Mucosa of rectum (tissue), 2 donors: ENCODE data around the gene RAPGEF2.

Experiments
- H3K27ac ChIP-seq, 2 donors: one replicate each; pipeline ENCODE4 v1.7.0; 2013; ENCODE audit warnings: inconsistent platforms in 2 of 2, low read depth in 2 of 2, low read length in 2 of 2
- H3K27me3 ChIP-seq, 2 donors: one replicate each; pipeline ENCODE4 v1.7.0; 2013; ENCODE audit warnings: low read length in 2 of 2; ENCODE audit not compliant: control insufficient read depth in 2 of 2, insufficient read depth in 2 of 2
- H3K36me3 ChIP-seq, 2 donors: one replicate each; pipeline ENCODE4 v1.7.0; 2013; ENCODE audit warnings: low read length in 2 of 2; ENCODE audit not compliant: control insufficient read depth in 2 of 2, insufficient read depth in 2 of 2
- H3K4me1 ChIP-seq, 2 donors: one replicate each; pipeline ENCODE4 v1.7.0; 2013; ENCODE audit warnings: low read length in 2 of 2, mild to moderate bottlenecking in 1 of 2; ENCODE audit not compliant: control insufficient read depth in 2 of 2, insufficient read depth in 2 of 2
- H3K4me3 ChIP-seq, 2 donors: one replicate each; pipeline ENCODE4 v1.7.0; 2013; ENCODE audit warnings: low read length in 2 of 2
- H3K9ac ChIP-seq, 2 donors: one replicate each; pipeline ENCODE4 v1.7.0; 2013; ENCODE audit warnings: low read length in 2 of 2, low read depth in 1 of 2, mild to moderate bottlenecking in 1 of 2
- H3K9me3 ChIP-seq, 2 donors: one replicate each; pipeline ENCODE4 v1.7.0; 2013; ENCODE audit warnings: low read length in 2 of 2; ENCODE audit not compliant: control insufficient read depth in 2 of 2
- donor health status: healthy.
- donor health status: Normal muscosa, but diverticular disease.

Gene RAPGEF2

DNA sequence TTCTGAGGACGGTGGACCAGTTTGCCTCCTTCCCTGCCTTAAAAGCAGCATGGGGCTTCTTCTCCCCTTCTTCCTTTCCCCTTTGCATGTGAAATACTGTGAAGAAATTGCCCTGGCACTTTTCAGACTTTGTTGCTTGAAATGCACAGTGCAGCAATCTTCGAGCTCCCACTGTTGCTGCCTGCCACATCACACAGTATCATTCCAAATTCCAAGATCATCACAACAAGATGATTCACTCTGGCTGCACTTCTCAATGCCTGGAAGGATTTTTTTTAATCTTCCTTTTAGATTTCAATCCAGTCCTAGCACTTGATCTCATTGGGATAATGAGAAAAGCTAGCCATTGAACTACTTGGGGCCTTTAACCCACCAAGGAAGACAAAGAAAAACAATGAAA lies 255.3 kb downstream of the RAPGEF2 start:
- no peak overlapping the region for H3K4me3 ChIP-seq
- H3K9ac ChIP-seq: no peak overlapping the region
- peaks cover 0 to 4% of the 10 kb centered on the region in 2 donors for H3K4me1 ChIP-seq
- H3K9me3 ChIP-seq: no peaks in the 10 kb centered on the region
- peaks cover 41 to 48% of the 10 kb centered on the region in 2 donors for H3K36me3 ChIP-seq
- H3K27me3 ChIP-seq: no peaks in the 10 kb centered on the region
- H3K27ac ChIP-seq: no peak overlapping the region

- no peaks in the 10 kb centered on the region for H3K27me3 ChIP-seq
- no peak overlapping the region for H3K27ac ChIP-seq
- peaks cover 0 to 4% of the 10 kb centered on the region in 2 donors for H3K4me1 ChIP-seq
- H3K4me3 ChIP-seq: no peak overlapping the region
- no peaks in the 10 kb centered on the region for H3K9me3 ChIP-seq
- peaks cover 29 to 34% of the 10 kb centered on the region in 2 donors for H3K36me3 ChIP-seq
- H3K9ac ChIP-seq: no peak overlapping the region
Measured at GRCh38 chr4:159360549-159360948, 257.7 kb downstream of the RAPGEF2 start.

GRCh38 chr4:159363361-159363760 lies 260.5 kb downstream of the RAPGEF2 start:
- no peaks in the 10 kb centered on the region for H3K4me1 ChIP-seq
- no peak overlapping the region for H3K4me3 ChIP-seq
- peaks cover 14 to 20% of the 10 kb centered on the region in 2 donors for H3K36me3 ChIP-seq
- no peak overlapping the region for H3K27ac ChIP-seq
- no peaks in the 10 kb centered on the region for H3K9me3 ChIP-seq
- H3K27me3 ChIP-seq: no peaks in the 10 kb centered on the region
- no peak overlapping the region for H3K9ac ChIP-seq

GRCh38 chr4:159366966-159367780 lies 264.3 kb downstream of the RAPGEF2 start:
- Histone ChIP-seq H3K27me3 (no peaks in the 10 kb centered on the region), H3K4me1 (no peaks in the 10 kb centered on the region), H3K36me3 (no peaks in the 10 kb centered on the region), H3K27ac (no peak overlapping the region), H3K9ac (no peak overlapping the region), H3K9me3 (no peaks in the 10 kb centered on the region), H3K4me3 (no peak overlapping the region)

DNA sequence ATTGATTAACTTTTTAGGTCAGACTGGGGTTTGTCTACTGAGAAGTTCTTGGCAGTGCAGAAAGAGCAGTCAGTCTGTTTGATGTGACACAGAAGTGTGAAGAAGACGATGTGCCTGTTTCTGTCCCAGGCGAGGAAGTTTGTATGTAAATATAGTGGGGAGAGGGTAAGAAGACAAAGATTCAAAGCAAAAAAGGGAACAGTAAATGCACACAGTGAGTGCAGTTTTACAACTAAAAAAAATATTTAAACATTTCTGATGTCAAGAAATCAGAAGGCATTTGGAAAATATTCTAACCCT lies 264.9 kb downstream of the RAPGEF2 start:
- Histone ChIP-seq H3K27me3 (no peaks in the 10 kb centered on the region), H3K9me3 (no peaks in the 10 kb centered on the region), H3K4me3 (no peak overlapping the region), H3K36me3 (no peaks in the 10 kb centered on the region), H3K27ac (no peak overlapping the region), H3K4me1 (no peaks in the 10 kb centered on the region), H3K9ac (no peak overlapping the region)

- no peaks in the 10 kb centered on the region for H3K27me3 ChIP-seq
- no peak overlapping the region for H3K9ac ChIP-seq
- H3K27ac ChIP-seq: no peak overlapping the region
- H3K9me3 ChIP-seq: no peaks in the 10 kb centered on the region
- no peaks in the 10 kb centered on the region for H3K4me1 ChIP-seq
- H3K4me3 ChIP-seq: no peak overlapping the region
- no peaks in the 10 kb centered on the region for H3K36me3 ChIP-seq
Measured at GRCh38 chr4:159368320-159368719, 265.4 kb downstream of the RAPGEF2 start.

DNA sequence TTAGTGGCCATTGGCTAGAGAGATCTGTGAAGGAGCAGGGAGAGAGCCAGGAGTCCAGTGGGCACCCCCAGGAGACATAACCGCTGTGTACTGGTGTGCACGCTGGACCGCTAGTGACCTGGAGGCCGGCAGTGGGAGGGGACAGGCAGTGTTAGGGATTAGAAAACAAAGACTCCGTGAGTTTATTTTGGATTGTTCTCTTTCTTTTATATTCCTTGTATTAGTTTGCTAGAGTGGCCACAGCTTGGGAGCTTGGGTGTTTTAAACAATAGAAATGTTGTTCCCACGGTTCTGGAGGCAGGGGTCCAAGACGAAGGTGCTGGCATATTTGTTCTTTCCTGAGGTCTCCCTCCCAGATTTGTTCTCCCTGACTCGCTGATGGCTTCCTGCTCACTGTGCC lies 266.4 kb downstream of the RAPGEF2 start:
- H3K9me3 ChIP-seq: no peaks in the 10 kb centered on the region
- H3K4me1 ChIP-seq: no peaks in the 10 kb centered on the region
- no peaks in the 10 kb centered on the region for H3K27me3 ChIP-seq
- H3K4me3 ChIP-seq: no peak overlapping the region
- no peak overlapping the region for H3K9ac ChIP-seq
- no peaks in the 10 kb centered on the region for H3K36me3 ChIP-seq
- H3K27ac ChIP-seq: no peak overlapping the region

DNA sequence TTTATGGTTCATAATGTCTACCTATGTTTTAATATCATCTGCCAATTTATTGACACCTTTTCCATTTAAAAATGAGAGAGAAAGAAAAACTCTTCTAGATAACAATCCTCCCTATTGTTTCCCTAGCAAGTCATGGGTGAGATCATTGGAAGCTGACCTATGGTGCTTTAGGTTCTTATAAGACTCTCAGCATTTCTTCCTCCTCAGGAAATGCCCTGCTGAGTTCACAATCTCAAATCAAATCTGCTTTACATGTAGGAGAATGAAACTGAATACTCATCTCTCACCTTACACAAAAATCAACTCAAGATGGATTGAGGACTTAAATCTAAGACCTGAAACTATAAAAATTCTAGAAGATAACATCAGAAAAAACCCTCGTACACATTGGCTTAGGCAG lies 267.4 kb downstream of the RAPGEF2 start:
- Histone ChIP-seq H3K9ac (no peak overlapping the region), H3K4me3 (no peak overlapping the region), H3K36me3 (no peaks in the 10 kb centered on the region), H3K4me1 (no peaks in the 10 kb centered on the region), H3K9me3 (no peaks in the 10 kb centered on the region), H3K27me3 (no peaks in the 10 kb centered on the region), H3K27ac (no peak overlapping the region)

DNA sequence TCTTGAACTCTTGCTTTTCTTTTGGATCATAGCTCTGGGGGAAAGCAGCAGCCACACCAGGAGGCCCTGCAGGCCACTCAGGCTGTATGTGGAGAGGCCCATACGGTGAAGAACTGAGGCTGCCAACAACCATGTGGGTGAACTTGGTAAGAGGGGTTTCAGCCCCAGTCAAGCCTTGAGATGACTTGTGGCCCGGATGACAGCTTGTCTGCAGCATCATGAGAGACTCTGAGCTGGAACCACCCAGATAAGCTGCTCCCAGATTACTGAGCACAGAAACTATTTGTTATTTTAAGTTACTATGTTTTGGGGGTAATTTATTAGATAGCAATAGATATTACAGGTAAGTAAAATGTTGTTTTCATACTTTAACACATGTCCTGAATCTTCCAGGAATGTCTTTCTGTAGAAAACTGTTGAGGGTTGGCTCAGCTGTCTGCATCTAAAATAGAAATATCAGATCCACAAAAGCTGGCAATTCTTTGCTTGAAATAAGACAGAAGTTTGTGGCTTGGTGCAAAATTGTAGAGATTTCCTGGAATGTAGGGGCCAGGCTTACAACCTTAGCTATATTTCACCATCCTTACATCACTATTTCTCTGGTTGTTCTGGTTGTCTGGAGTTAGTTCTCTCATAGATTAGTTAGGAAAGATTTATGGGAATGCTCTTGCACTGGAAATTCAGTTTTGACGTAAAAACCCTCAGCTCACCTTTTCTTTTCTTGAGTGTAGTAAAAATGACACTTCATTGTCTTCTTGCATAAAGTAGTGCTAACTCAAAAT lies 272.1 kb downstream of the RAPGEF2 start:
- H3K9me3 ChIP-seq: no peaks in the 10 kb centered on the region
- no peaks in the 10 kb centered on the region for H3K36me3 ChIP-seq
- no peak overlapping the region for H3K27ac ChIP-seq
- no peaks in the 10 kb centered on the region for H3K4me1 ChIP-seq
- no peaks in the 10 kb centered on the region for H3K27me3 ChIP-seq
- no peak overlapping the region for H3K4me3 ChIP-seq
- no peak overlapping the region for H3K9ac ChIP-seq

DNA sequence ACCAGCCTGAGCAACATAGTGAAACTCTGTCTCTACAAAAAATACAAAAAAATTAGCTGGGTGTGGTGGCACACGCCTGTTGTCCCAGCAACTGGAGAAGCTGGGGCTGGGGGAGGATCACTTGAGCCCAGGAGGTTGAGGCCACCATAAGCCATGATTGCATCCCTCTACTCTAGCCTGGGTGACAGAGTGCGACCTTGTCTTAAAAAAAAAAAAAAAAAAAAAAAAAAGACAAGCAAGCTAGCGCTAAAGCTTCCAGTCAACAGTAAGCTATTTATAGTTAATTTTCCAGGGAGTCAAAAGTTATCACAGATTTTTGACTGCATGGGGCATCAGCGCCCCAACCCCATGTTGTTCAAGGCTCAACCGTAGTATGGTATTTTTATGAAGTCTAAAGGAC lies 273.4 kb downstream of the RAPGEF2 start:
- Histone ChIP-seq H3K4me3 (no peak overlapping the region), H3K9ac (no peak overlapping the region), H3K36me3 (no peaks in the 10 kb centered on the region), H3K9me3 (no peaks in the 10 kb centered on the region), H3K27me3 (no peaks in the 10 kb centered on the region), H3K4me1 (no peaks in the 10 kb centered on the region), H3K27ac (no peak overlapping the region)
